Liver (tissue), 3 donors: ENCODE results near the gene PAK4.

ENCODE experiments used
- CTCF ChIP-seq: fragments of 150-350 bp; IDR thresholded peaks from 2 replicates; pipeline ENCODE4 v1.5.1; 2017; ENCODE audit warnings: improper control_type of control experiment, low read depth, low read length; ENCODE audit not compliant: missing input control
- JUND ChIP-seq, 2 donors: IDR thresholded peaks; 2 replicates each; pipeline ENCODE4 v1.6.1; 2016; ENCODE audit warnings: antibody characterized with exemption in 2 of 2
- MAX ChIP-seq: IDR thresholded peaks from 2 replicates; pipeline ENCODE4 v1.6.1; 2016; ENCODE audit warnings: antibody characterized with exemption
- REST ChIP-seq: IDR thresholded peaks from 2 replicates; pipeline ENCODE4 v1.6.1; 2016; ENCODE audit warnings: antibody characterized with exemption, mild to moderate bottlenecking
- TAF1 ChIP-seq: conservative IDR thresholded peaks from 2 replicates; pipeline ENCODE4 v1.6.1; 2016; ENCODE audit warnings: antibody characterized with exemption, mild to moderate bottlenecking
- YY1 ChIP-seq: IDR thresholded peaks from 2 replicates; pipeline ENCODE4 v1.6.1; 2016; ENCODE audit warnings: antibody characterized with exemption, mild to moderate bottlenecking
- donor health status: healthy.
- donor health status: healthy.

- TF ChIP-seq MAX = no peak
- TF ChIP-seq CTCF = no peak
- TF ChIP-seq JUND (IDR thresholded peaks at IDR 0.05) = no peak
- TF ChIP-seq TAF1 = no peak
- TF ChIP-seq REST = no peak
- no peak for TF ChIP-seq YY1
Measured at GRCh38 chr19:39155741-39156140, 30.2 kb downstream of the PAK4 start.
